GM12864 (cell line): ENCODE results near the gene LRBA.

Experiments used
- DNase-seq: peaks from one replicate; pipeline ENCODE4 v3.0.0-alpha.2; 2011; ENCODE audit warnings: low read depth
- H3K4me3 ChIP-seq: 2 replicates; pipeline ENCODE4 v1.5.1; 2011; ENCODE audit warnings: mild to moderate bottlenecking, low read depth, low read length, control low read depth
- TF ChIP-seq, protein P1 (sequence below): IDR thresholded peaks from 2 replicates; pipeline ENCODE4 v1.5.1; 2011; ENCODE audit warnings: low read depth, mild to moderate bottlenecking, moderate library complexity, low read length, control low read depth, inconsistent platforms; ENCODE audit errors: missing control alignments

The LRBA gene

DNA sequence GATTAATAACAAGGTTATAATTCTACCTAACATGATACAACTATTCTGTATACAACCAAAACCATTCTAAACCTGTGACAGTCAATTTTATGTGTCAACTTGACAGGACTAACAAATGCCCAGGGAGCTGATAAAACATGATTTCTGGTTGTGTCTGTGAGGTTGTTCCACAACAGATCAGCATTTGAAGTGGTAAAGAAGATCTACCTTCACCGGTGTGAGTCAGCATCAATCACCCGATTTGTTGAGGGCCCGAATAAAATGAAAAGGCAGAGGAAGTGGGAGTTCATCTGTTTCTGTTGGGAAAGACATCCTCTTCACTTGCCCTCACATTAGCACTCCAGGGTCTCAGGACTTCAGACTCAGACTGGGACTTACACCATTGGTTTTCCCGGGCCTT lies 245.2 kb downstream of the LRBA start:
- TF ChIP-seq, protein P1, sequence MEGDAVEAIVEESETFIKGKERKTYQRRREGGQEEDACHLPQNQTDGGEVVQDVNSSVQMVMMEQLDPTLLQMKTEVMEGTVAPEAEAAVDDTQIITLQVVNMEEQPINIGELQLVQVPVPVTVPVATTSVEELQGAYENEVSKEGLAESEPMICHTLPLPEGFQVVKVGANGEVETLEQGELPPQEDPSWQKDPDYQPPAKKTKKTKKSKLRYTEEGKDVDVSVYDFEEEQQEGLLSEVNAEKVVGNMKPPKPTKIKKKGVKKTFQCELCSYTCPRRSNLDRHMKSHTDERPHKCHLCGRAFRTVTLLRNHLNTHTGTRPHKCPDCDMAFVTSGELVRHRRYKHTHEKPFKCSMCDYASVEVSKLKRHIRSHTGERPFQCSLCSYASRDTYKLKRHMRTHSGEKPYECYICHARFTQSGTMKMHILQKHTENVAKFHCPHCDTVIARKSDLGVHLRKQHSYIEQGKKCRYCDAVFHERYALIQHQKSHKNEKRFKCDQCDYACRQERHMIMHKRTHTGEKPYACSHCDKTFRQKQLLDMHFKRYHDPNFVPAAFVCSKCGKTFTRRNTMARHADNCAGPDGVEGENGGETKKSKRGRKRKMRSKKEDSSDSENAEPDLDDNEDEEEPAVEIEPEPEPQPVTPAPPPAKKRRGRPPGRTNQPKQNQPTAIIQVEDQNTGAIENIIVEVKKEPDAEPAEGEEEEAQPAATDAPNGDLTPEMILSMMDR = no peak
- no peak for DNase-seq
- H3K4me3 ChIP-seq = no peak overlapping the region

GRCh38 chr4:150769248-150769647 lies 245.8 kb downstream of the LRBA start:
- TF ChIP-seq, protein P1 = no peak
- no peak for DNase-seq
- no peak overlapping the region for H3K4me3 ChIP-seq

GRCh38 chr4:150768497-150768896 lies 246.6 kb downstream of the LRBA start:
- TF ChIP-seq, protein P1 = no peak
- H3K4me3 ChIP-seq = no peak overlapping the region
- DNase-seq = no peak

DNA sequence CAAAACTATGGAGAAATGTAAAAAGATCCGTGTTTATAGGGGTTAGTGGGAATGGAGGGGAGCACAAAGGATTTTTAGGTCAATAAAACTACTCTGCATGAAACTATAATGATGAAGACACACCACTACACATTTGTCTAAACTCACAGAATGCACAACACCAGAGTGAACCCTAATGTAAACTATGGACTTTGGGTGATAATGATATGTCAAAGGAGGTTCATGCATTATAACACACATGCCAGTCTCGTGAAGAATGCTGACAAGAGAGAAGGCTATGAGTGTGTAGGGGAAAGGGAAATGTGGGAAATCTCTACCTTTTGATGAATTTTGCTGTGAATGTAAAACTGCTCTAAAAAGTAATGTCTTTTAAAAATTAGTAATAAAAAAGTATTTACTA lies 249.9 kb downstream of the LRBA start:
- TF ChIP-seq, protein P1 = no peak
- DNase-seq = no peak
- no peak overlapping the region for H3K4me3 ChIP-seq

DNA sequence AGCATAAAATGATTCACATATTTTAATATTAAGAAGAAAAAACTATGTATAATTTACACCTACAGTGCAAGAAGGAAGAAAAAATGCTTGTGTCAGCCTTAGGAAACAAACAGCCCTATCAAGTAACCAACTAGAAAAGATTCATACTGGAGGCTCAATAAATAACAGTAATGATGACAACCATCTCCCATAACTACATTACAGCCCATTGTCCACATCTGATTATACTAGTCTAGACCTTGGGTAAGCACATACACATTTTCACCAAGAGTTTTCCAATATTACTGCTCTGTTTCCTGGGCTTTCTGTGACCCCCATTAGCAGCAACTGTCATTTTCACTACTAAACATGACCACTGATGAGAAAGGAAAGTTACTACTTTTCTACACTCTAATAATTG lies 263.4 kb downstream of the LRBA start:
- H3K4me3 ChIP-seq = no peak overlapping the region
- TF ChIP-seq, protein P1 = no peak
- no peak for DNase-seq

DNA sequence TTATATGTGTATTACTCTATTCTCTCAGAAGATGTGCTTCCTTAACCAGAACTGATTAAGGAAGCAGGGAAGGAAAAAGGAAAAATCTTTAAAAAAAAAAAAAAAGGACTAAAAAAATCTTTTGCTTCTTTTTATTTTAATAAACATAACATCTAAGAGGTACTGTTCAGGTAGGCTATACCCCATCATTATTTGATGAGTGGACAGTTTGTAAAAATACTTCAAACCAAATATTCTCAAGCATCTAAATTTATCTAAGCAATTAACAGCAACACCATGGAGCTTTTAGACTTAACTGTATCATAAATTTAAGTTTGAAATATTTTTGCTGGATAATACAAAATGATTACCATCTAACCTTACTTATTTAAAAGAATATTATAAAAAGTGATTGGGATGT lies 264.3 kb downstream of the LRBA start:
- no peak for DNase-seq
- TF ChIP-seq, protein P1 = no peak
- no peak overlapping the region for H3K4me3 ChIP-seq

GRCh38 chr4:150746156-150746555 lies 268.9 kb downstream of the LRBA start:
- no peak overlapping the region for H3K4me3 ChIP-seq
- TF ChIP-seq, protein P1 = no peak
- no peak for DNase-seq
